Central memory CD4-positive, alpha-beta T cell (primary cell): Measurements from ENCODE around the gene DDX10.

ENCODE experiments used
- DNase-seq: peaks from one replicate; pipeline ENCODE4 v3.0.0; 2022

DDX10 gene

DNA sequence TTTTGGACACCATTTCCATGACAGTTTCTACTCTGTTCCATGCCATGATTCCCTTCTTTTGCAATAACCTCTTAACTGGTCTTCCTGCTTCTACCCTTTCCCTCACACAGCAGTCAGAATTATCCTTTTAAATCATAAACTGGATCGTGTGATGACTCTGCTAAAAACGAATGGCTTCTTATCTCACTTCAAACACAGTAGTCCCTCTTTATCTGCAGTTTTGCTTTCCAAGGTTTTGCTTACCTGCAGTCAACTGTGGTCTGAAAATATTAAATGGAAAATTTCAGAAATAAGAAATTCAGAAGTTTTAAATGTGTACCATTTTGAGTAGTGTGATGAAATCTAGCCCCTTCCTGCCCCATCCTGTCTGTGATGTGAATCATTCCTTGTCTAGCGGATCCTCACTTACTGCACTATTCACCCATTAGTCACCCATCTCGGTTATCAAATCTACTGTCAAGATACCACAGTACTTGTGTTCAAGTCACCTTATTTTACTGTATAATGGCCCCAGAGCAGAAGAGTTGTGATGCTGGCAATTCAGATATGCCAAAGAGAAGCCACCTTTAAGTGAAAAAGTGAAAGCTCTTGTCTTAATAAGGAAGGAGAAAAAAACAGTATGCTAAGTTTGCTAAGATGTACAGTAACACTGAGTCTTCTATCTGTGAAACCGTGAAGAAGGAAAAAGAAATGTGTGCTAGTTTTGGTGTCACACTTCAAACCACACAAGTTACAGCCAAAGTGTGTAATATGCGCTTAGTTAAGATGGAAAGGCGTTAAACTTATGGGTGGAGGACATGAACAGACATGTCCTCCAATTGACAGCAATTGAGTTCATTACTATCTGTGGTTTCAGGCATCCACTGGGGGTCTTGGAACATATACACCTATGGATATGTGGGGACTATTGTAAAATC, 283.0 kb downstream of the DDX10 start:
- no peak for DNase-seq

DNA sequence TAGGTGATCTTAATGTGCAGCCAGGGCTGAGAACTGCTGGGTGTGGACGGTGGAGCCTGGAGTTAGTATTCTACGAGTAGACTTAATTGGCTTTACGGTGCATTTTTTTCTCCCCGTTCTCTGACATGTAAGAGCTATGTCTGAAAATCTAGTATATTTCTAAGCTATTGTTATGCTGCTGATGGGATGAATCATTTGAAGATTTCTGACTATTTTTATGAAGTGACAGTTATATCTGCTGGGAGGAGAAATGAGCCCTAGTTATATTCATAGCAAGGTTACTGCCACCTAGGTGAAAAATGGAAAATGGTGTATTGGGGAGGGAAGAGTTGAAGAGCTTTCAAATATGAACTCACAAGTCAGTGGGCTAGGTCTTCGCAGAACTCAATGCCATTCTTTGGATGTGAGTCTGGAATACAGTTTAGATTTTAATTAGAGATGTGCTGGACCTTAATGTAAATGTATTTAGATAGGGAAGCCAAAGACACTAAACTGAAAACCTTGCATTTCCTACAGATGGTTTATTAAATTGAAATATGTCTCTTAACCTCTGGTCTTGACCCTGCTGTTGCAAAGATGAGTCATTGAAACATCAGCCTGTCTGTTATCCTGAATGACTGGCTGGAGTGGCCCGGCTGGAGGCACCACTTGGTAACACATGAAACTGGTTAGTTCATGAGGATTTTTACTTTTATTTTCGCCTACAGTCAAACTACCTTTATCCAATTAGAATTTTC, 293.7 kb downstream of the DDX10 start:
- no peak for DNase-seq

- no peak for DNase-seq
Observed at GRCh38 chr11:108959105-108959761, 294.4 kb downstream of the DDX10 start.

GRCh38 chr11:108959874-108960273, 295.0 kb downstream of the DDX10 start:
- DNase-seq = no peak

- no peak for DNase-seq
Observed at GRCh38 chr11:108960501-108960900, 295.6 kb downstream of the DDX10 start.

GRCh38 chr11:108961095-108961494, 296.2 kb downstream of the DDX10 start:
- no peak for DNase-seq

DNA sequence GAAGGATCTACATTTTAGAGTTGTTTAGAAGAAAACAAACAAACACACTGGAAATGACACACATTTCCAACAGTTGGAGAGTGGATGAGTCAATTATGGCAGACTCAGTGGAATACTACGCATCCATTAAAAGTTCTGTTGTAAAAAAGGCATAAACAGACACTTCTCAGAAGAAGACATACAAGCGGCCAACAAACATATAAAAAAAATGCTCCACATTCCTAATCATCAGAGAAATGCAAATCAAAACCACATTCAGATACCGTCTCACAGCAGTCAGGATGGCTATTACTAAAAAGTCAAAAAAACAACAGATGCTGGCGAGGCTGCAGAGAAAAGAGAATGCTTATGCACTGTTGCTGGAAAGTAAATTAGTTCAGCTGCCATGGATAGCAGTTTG, 298.2 kb downstream of the DDX10 start:
- DNase-seq = no peak

DNA sequence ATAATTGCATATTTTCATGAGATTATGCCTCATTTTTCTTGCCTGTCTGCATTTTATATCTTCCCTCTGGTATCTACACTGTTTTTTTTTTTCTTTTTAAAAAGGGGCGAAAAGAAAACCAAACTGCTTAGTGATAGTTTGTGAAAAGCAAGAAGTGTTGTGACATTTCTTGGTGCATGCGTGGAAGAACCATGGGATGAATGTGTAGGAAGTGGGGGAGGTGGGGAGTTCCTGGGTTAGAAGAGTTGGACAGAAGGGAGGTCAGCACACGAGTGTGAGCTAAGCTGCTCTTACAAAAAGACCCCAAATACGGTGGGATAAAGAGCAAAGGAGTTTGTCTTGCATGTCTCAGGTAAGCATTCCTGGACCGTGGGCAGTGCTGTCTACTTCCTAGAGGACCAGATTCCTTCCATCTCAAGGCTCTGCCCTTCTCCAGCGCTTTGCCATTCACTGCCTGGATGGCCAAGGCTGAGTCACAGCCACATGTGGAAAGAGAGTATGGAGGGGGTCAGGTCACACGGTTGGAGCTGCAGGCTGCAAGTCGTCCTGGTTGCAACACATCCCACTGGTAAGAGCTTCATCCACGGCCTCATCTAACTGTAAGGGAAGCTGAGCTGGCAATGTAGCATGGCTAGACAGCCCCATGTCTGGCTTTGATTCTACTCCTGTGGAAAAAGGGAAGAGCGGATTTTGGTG, 300.6 kb downstream of the DDX10 start:
- DNase-seq = no peak

- DNase-seq = no peak
Observed at GRCh38 chr11:108966206-108966605, 301.3 kb downstream of the DDX10 start.

- DNase-seq = no peak
Observed at GRCh38 chr11:108966978-108967377, 302.1 kb downstream of the DDX10 start.

DNA sequence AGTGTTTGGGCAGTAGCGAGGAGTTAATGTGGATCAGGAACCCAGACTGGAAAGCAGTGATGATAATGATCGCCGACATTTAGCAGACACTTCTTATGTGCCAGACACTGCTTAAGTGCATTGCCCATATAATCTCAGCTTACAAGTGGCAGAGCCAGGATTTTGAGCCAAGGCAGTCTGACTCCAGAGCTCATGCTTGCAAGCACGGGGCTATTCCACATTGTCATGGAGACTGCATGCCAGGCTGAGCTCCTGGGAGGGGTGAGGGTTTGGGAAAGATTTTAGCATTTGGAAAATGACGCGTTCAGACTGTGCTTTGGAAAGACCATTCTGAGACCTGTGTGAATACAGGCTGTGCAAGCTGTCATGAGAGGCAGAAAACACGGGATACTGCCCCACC, 302.7 kb downstream of the DDX10 start:
- DNase-seq = no peak

DNA sequence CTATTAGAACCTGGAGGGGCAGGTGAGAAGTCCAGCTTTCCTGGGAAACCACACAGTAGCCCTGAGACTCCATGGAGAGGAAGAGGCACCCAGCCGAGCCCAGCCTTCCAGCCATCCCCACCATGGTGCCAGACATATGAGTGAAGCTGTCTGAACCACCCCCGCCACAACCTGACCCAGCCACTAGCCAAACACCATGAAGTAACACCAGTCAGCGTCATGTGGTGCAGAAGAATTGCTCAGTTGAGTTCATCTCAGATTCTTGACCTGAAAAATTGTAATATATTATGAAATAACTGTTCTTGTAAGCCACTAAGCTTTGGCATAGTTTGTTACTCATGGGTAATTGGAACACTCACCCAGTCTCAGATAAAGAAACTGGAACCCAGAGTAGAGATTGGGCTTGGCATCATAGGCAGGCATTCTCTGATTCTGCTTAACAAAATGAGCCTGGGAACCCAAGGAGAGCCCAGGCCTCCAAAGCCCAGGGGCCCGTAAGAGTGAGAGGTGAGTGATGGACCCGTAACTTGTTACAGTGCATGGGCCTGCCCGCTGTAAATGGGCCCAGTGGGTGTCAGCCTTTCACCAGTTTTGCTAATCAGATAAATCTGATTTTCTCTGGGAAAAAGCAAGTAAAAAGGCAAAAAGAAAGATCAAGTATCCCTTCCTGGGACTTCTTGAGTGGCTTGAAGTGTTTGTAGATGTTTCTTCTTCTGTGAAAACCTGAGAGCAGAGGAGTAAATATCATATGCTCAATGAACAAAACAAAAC, 305.5 kb downstream of the DDX10 start:
- DNase-seq = no peak

DNA sequence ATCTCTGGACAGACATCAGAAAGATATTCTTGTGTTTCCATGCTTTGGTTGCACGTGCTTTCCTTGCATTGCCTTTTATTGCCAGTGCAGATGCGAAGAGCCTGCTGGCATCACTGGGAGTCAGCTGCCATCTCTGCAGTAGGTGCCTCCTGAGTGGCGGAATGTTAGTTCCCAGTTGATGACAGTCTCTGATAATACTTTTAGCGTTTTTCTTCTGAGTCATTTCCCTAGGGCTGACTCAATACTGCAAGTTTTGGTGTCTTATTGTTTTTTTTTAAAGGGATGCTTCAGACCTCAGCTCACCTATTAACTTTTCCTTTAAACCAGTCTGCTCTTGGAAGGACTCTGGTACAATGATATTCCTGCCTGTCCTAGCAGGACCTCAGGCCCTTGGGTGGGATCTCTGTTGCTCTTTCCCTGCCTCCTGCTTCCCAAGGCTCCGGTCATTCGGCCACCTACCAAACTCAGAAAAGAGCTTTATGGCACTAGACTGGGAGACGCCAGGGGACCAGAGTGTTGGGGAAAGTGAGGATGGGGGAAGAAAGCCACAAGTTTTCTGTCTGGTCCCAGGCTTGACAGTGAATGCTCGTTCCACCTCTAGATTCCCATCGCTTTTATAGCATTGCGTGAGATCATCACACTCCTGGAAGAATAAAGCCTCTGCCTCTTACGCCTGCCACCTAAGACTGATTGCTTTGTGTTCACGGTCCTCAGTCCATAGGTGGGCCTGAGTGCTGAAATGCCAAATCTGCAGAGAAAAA, 308.7 kb downstream of the DDX10 start:
- no peak for DNase-seq

GRCh38 chr11:108975026-108975425, 310.2 kb downstream of the DDX10 start:
- DNase-seq = no peak

GRCh38 chr11:108975641-108976071, 310.8 kb downstream of the DDX10 start:
- no peak for DNase-seq

- DNase-seq = no peak
Observed at GRCh38 chr11:108983636-108984420, 319.0 kb downstream of the DDX10 start.

- no peak for DNase-seq
Observed at GRCh38 chr11:108984523-108984922, 319.7 kb downstream of the DDX10 start.

- no peak for DNase-seq
Observed at GRCh38 chr11:108985236-108985944, 320.5 kb downstream of the DDX10 start.

DNA sequence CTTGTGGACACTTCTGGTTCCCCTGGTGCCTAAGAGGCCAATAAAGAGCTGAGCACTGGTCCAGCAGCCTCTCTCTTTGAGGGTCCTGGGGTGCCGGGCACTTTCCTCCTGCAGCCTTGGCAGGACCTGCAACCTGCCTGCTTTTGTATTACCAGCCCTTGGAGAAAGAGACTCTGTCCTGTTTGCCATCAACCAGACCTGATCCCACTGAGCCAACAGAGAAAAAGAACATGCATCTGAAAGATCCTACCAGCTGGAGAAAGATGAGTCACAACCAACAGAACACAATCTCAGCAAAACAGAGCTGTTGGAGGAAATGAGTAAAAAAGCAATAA, 321.0 kb downstream of the DDX10 start:
- no peak for DNase-seq
